Esophagus squamous epithelium (tissue), 4 donors: ENCODE data around the gene GGA1.

Experiments
- CTCF ChIP-seq, 6 experiments: fragments of 450-650 bp in 4 of 6; fragments of 200-600 bp in 2 of 6; sonication (generic) in 2 of 6; IDR thresholded peaks; one replicate each; pipeline ENCODE4 v1.5.1; 2016 to 2019; ENCODE audit warnings: antibody characterized with exemption in 6 of 6, mild to moderate bottlenecking in 4 of 6, moderate library complexity in 4 of 6
- POLR2A ChIP-seq, 4 donors: fragments of 450-650 bp; IDR thresholded peaks; one replicate each; pipeline ENCODE4 v1.6.1; 2017; ENCODE audit warnings: antibody characterized with exemption in 4 of 4, mild to moderate bottlenecking in 4 of 4, moderate library complexity in 3 of 4

- TF ChIP-seq CTCF (IDR thresholded peaks at IDR 0.05) (no peak), POLR2A (IDR thresholded peaks at IDR 0.05) (no peak)
Observed at GRCh38 chr22:37659897-37660708, 51.5 kb downstream of the GGA1 start.
